ENCODE data around the gene SLFN14.
"Not testable (repeated sequence)": the region's sequence is repeated elsewhere in the genome, so short reads cannot be mapped to it uniquely, and the experiment has no call there.

Gene SLFN14

GRCh38 chr17:35521654-35522256 is 38.9 kb downstream of the SLFN14 start:
- DNase-seq (ENCODE audit: low spot score): not testable (repeated sequence)

- no peak for DNase-seq (ENCODE audit: low spot score)
Observed at GRCh38 chr17:35521150-35521549, 39.5 kb downstream of the SLFN14 start.

GRCh38 chr17:35519906-35520442 is 40.6 kb downstream of the SLFN14 start:
- no peak for DNase-seq (ENCODE audit: low spot score)

GRCh38 chr17:35519439-35519838 is 41.2 kb downstream of the SLFN14 start:
- peak; percentile 70 for DNase-seq (ENCODE audit: low spot score)

GRCh38 chr17:35518431-35518830 is 42.2 kb downstream of the SLFN14 start:
- DNase-seq (ENCODE audit: low spot score): not testable (repeated sequence)

- DNase-seq (ENCODE audit: low spot score): no peak
Observed at GRCh38 chr17:35515027-35515426, 45.6 kb downstream of the SLFN14 start.

- DNase-seq (ENCODE audit: low spot score): no peak
Observed at GRCh38 chr17:35514564-35514963, 46.1 kb downstream of the SLFN14 start.
